Measurements from ENCODE around the gene ANKRD13C. TPM values are rescaled to one million over a fixed set of nuclear protein-coding genes. Genes with fewer than 3 reads are reported as not detected.

Gene ANKRD13C
- polyA plus RNA-seq, 3 donors: 23.2 to 32.3 (median 28.5) TPM

DNA sequence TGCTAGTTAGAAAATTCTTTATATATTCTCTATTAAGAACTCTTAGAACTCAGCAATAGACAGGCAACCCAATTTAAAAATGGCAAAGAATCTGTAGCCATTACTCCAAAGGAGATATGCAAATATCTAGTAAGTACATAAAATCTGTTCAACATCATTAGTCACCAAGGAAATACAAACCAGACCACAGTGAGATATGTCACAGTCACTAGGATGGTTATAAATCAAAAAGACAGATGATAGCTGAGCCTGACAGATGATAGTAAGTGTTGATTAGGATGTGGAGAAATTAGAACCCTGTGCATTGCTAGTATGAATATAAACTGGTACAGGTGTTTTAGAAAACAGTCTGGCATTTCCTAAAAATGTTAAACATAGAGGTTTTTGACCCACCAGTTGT, 106.8 kb downstream of the ANKRD13C start:
- DNase-seq (ENCODE audit: extremely low read depth in 1 of 11, low read depth in 9 of 11, low spot score in 4 of 11): no peak

- DNase-seq (ENCODE audit: extremely low read depth in 1 of 11, low read depth in 9 of 11, low spot score in 4 of 11): no peak
Measured at GRCh38 chr1:70247122-70247521, 107.4 kb downstream of the ANKRD13C start.

DNA sequence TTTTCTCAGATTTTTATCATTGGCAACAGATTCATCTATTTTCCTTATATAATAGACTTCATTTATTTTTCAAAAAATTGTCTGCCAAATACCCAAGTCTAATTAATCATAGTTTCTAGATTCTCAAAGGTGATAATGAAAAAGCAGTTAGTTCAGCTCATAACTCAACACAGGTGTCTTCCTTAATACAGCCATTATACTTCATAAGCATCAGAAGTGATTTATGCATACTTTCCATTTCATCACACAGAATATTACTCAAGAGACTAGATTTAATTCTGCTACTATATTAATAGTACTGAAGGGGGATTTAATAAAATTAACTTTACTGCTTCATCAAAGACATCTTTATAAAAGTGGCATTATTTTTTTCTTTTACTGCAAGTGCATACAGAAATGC, 114.6 kb downstream of the ANKRD13C start:
- DNase-seq (ENCODE audit: extremely low read depth in 1 of 11, low read depth in 9 of 11, low spot score in 4 of 11): no peak

DNA sequence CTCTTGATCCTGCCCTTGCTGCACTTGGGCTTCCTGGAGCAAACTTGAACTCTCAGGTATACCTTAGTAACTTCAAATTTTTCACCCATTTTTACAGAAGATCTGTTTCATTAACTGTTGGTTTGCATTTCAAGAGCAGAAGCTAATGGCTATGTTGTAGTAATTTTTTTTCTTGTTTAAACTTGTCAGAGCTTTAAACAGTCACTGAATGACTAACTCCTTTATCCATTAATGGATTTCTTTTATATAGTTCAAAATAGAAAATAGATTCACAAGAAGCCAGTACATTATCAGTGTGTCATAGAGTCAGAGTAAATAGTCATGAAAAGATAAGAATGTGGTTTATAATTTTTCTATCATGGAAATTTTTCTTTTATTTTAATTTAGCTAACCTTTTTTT, 119.8 kb downstream of the ANKRD13C start:
- DNase-seq (ENCODE audit: extremely low read depth in 1 of 11, low read depth in 9 of 11, low spot score in 4 of 11): no peak

DNA sequence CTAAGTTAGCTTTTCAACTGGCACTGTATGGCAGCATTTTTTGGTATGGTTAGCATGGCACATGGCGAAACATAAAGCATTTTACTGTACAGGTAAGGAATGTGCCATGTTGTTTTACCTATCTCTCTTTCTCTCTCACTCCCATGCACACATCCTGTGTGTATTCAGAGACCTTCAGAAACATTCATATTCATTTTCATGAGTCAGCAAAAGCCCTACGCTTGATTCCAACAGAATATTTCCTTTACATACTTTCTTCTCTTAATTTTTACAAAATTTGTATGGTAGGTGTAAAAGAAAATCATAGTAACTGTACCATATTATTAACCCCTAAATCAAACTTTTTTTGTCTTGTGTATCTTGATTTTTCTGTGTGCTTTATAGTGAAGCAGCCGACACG, 123.0 kb downstream of the ANKRD13C start:
- no peak for DNase-seq (ENCODE audit: extremely low read depth in 1 of 11, low read depth in 9 of 11, low spot score in 4 of 11)

- DNase-seq (ENCODE audit: extremely low read depth in 1 of 11, low read depth in 9 of 11, low spot score in 4 of 11): no peak
Measured at GRCh38 chr1:70228670-70229069, 125.9 kb downstream of the ANKRD13C start.

GRCh38 chr1:70227439-70227838, 127.1 kb downstream of the ANKRD13C start:
- no peak for DNase-seq (ENCODE audit: extremely low read depth in 1 of 11, low read depth in 9 of 11, low spot score in 4 of 11)

GRCh38 chr1:70224954-70225353, 129.6 kb downstream of the ANKRD13C start:
- no peak for DNase-seq (ENCODE audit: extremely low read depth in 1 of 11, low read depth in 9 of 11, low spot score in 4 of 11)

GRCh38 chr1:70222716-70223235, 131.7 kb downstream of the ANKRD13C start:
- no peak for DNase-seq (ENCODE audit: extremely low read depth in 1 of 11, low read depth in 9 of 11, low spot score in 4 of 11)

DNA sequence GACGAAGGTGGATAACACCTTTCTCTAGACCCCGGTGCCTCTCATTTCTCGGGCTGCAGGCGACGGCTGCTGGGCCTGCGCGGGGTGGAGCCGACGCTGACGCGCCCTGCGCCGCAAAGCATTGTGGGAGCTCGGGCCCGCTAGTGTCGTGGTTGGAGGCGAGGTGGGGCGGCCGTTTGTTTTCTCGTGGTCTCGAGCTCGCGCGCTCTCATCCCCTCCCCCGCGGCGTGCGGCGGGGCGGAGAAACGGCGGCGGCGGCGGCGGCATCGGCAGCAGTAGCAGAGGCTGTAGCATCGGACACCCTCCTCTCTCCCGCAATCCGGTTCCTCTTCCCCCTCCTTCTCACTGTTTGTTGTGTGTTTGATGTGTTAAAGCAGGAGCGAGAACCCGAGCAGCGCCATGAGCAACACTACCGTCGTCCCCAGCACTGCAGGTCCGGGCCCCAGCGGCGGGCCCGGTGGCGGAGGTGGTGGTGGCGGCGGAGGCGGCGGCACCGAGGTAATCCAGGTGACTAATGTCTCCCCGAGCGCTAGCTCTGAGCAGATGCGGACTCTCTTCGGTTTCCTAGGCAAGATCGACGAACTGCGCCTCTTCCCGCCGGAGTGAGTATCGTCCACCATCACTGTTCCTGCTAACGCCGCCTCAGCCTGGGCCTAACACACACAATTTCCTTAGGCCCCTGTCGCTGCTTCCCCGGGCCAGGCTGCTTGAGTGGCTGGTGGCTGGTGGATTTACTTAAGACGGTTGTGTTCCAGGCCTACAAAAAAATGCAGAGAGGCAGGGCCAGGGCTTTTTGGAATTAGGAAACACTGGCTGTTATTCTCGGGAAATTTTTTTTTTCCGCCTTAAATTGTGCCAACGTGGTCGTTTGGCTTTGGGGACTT, 133.0 kb downstream of the ANKRD13C start, which contains the start of gene SRSF11:
Gene SRSF11 (plus strand): TSS at position 143 of the 884 bp plus-strand sequence. CDS start 257 bp downstream, at position 400.
- peak; percentile 85 to 96 (median 94) for DNase-seq (ENCODE audit: extremely low read depth in 1 of 11, low read depth in 9 of 11, low spot score in 4 of 11)

DNA sequence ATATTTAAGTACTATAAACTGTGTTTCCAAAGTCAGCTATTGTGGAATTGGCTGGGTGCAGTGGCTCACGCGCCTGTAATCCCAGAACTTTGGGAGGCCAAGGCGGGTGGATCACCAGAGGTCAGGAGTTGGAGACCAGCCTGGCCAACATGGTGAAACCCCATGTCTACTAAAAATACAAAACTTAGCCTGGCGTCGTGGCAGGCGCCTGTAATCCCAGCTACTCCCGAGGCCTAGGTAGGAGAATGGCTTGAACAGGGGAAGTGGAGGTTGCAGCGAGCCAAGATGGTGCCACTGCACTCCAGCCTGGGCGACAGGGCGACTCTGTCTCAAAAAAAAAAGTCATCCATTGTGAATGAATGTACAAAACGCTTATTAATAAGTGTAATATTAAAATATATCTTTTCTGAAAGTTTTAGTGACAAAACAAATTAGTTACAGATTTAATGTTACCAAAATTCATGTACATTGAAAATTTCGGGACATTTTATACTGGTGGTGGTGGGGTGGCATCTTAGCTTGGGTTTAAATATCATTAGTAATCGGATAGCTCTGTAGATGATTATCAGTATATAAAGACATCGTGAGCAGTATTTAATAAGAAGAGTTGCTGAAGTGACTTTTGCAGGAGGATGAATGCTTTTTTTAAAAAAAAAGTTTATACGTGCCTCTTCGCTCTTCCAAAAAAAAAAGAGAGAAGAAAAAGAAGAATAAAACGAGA, 133.8 kb downstream of the ANKRD13C start:
- no peak for DNase-seq (ENCODE audit: extremely low read depth in 1 of 11, low read depth in 9 of 11, low spot score in 4 of 11)

- no peak for DNase-seq (ENCODE audit: extremely low read depth in 1 of 11, low read depth in 9 of 11, low spot score in 4 of 11)
Measured at GRCh38 chr1:70220015-70220414, 134.5 kb downstream of the ANKRD13C start.

DNA sequence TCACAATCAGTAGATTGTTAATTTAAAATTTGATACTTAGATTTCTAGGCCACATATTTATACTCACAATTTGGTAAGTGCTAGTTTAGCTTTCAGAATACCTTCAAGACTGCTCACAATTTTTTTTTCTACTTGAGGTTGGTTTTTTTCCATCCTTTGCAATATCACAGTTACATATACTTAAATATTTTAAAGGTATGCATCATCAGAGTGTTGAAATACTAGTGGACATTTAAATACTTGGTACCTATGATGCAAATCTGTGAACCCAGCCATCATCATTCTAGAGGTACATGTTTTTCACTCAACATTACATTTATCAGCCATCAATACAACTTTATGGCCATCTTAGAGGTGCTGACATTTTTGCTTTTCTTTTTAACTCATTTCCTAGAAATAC, 143.0 kb downstream of the ANKRD13C start:
- DNase-seq (ENCODE audit: extremely low read depth in 1 of 11, low read depth in 9 of 11, low spot score in 4 of 11): no peak

DNA sequence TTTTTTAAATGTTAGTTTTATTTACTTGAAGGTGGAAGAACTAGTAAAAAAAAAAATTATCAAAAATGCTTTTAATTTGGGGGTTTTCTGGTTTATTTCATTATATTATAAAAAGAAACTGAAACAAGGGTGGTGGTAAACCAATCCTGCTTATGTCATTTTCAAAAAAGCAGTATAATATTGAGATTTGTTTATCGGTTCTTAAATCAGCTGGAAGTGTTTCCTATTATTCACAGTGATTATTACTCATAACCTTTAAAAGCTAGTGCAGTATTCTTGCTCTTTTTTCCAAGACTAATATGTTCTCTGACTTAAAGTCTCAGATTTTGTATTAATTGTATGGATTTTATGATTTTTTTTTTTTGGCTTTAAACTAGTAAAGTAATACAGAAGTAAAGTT, 143.7 kb downstream of the ANKRD13C start:
- DNase-seq (ENCODE audit: extremely low read depth in 1 of 11, low read depth in 9 of 11, low spot score in 4 of 11): no peak

Other genes with a start within 250 kb of the ANKRD13C start
- gene LRRC40, start 149.1 kb downstream of the ANKRD13C start, polyA plus RNA-seq (ENCODE audit: insufficient read length in 3 of 3): 10 to 100 TPM; 23.4 to 27.5 (median 24.9) TPM
- 100 to 1,000 TPM; 325 to 505 (median 435) TPM for gene SRSF11, start 133.3 kb downstream of the ANKRD13C start, polyA plus RNA-seq (ENCODE audit: insufficient read length in 3 of 3)
- gene CTH, start 56.5 kb upstream of the ANKRD13C start, polyA plus RNA-seq (ENCODE audit: insufficient read length in 3 of 3): 10 to 100 TPM; 11.8 to 21.4 (median 17.3) TPM

Data from renal cortex interstitium (tissue), 11 donors.